ENCODE measurements around the gene PRSS33.

The PRSS33 gene

DNA sequence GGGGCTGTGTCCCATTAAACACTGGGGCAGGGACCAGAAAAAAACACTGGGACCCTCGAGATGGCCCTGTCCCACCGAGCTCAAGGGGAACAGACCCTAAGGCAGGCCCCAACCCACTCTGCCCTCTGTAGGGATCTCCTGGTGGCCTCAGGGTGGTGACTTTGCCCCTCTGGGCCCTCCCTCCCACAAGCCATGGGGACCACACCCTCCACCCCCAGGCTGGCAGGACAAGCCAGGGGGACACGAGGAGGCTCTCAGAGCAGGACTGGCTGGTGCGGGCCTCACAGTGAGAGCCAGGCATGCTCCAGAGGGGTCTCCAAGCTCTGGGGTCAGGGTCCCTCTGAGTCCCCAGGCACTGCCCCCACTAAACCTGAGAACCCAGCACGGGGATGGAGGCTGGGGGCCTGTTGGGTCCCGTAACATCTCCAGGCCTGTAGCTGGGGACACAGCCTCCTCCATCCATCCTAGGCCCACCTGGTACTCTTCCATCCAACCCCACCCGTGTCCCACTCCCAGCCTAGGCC, 49.4 kb downstream of the PRSS33 start:
- no peak for DNase-seq

DNA sequence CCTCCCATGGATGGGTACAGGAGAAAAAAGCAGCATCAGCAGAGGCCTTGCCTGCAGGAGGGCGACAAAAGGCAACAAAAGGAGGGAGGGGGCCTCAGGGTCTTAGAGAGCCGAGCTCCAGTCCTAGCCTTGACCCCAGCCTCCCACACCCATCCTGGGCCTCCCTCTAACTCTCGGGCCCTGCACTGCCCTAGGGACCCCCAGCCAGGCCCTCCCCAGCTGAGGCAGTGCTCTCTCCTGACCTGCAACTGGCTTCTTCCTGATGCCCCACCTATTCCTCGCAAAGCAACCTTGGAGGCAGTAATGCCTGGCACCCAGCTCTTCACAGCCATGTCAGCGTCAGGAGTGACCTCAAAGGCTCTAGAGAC, 50.1 kb downstream of the PRSS33 start:
- no peak for DNase-seq

DNA sequence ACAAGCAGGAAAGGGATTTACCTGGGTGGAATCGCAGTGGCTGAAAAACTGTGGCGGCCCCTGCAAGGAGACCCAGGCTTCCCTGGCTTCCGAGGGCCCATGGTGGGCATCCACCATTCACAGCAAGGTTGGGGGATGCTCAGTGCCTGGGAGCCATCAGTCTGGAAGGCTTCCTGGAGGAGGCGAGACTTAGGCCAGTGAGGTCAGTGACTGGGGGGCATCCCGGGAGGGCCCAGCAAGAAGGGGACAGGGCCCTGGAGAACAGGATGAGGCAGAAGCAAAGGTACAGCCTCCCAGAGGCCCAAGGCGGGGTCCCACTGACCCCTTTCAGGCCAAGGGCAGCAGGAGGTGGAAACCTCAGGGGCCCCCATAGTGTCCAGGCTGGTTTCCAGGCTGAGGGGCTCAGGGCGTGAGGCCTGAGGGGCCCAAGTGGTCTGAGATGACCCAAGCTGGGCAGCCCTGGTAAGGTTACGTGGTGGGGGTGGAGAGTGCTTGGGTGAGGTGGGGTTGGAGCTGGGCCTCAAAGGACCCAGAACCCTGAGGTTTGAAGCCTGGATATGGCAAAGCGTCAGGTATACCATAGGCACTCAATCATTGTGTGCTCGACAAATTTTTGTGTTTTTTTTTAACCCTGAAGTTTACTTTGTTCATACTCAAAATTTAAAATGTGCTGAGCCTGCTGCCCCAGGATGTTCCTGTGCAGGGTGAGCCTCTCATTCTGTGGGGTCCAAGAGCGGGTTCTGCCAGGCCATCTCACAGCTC, 50.7 kb downstream of the PRSS33 start:
- DNase-seq, result no peak

DNA sequence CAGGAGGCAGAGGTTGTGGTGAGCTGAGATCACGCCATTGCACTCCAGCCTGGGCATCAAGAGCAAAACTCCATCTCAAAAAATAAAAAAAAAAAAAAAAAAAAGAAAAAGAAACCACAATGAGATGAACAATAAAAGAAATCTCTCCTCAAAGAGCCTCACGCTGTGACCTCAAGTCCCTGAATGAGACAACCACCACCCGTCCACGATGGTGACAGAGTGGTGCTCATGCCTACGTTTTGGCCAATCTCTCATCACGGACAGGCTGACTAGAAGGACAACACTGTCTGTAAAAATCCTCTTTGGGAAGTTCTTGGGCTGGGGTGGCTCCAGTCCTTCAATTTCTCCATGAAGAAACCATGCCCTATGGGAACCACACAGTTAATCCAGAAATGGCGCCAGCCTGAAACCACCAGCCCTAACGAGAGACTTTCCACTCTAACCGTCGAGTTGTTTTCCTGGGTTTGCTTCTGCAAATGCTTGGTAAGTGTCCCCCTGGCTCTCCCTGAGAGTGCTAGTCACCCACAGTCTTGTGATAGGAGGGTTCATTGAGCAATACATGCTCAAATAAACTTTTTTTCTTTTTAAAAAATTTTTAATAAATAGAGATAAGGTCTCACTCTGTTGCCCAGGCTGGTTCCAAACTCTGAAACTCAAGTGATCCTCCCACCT, 52.4 kb downstream of the PRSS33 start:
- no peak for DNase-seq
